Adrenal gland (tissue), 5 donors: ENCODE results near the gene AGPAT3.

Experiments used
- CTCF ChIP-seq, 6 experiments: fragments of 450-650 bp in 4 of 6; fragments of 200-600 bp in 2 of 6; sonication (generic) in 1 of 6; IDR thresholded peaks; 1 replicate in 5 of 6; 2 replicates in 1 of 6; pipeline versions ENCODE4 v1.5.1 to v1.8.0; 2016 to 2021; ENCODE audit warnings: antibody characterized with exemption in 6 of 6, mild to moderate bottlenecking in 2 of 6, moderate library complexity in 1 of 6
- POLR2A ChIP-seq, 2 donors: fragments of 450-650 bp; IDR thresholded peaks; one replicate each; pipeline ENCODE4 v1.6.1; 2017; ENCODE audit warnings: antibody characterized with exemption in 2 of 2, mild to moderate bottlenecking in 2 of 2, moderate library complexity in 1 of 2
- donor health status: DM: no; HTN: no; CAD: no.

- peak in 1 of 6 experiments; percentile 2 for TF ChIP-seq CTCF (IDR thresholded peaks at IDR 0.05)
- TF ChIP-seq POLR2A (IDR thresholded peaks at IDR 0.05): no peak
Measured at GRCh38 chr21:43825936-43826622, 38.9 kb upstream of the AGPAT3 start.
